CD4-positive, alpha-beta T cell treated with Interleukin-6 at 100 ng/mL for 8 hours (primary cell): ENCODE results near the gene FRG2B.
"Not testable (repeated sequence)": the region's sequence is repeated elsewhere in the genome, so short reads cannot be mapped to it uniquely, and the experiment has no call there.

Experiments
- DNase-seq: peaks from one replicate; pipeline ENCODE4 v3.0.0-alpha.2; 2020; ENCODE audit warnings: mixed read lengths, low spot score

FRG2B gene

DNA sequence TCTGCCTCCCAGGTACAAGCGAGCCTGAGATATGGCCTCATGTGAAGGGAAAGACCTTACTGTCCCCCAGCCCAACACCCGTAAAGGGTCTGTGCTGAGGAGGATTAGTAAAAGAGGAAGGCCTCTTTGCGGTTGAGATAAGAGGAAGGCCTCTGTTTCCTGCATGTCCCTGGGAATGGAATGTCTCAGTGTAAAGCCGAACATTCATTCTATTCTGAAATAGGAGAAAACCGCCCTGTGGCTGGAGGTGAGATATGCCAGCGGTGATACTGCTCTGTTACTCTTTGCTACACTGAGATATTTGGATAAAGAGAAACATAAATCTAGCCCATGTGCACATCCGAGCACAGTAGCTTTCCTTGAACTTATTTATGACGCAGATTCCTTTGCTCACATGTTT lies 26.7 kb downstream of the FRG2B start:
- not testable (repeated sequence) for DNase-seq

DNA sequence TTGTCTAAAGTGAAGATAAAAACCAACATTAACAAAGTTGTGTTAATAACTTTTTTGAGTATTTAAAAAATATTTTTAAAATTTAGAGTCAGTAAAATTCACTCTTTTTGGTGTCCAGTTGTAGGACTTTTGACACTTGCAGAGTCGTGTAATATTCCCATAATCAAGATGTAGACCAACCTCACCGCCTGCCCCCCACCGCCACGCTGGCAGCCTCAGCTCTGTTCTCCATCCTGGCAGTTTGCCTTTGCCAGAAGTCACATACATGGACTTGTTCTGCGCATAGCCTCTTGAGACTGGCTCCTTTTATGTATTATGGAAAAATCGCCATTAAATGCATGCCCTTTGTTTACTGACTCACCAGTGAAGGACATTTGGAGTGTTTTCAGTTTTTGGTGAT lies 33.9 kb downstream of the FRG2B start:
- DNase-seq: no peak

DNA sequence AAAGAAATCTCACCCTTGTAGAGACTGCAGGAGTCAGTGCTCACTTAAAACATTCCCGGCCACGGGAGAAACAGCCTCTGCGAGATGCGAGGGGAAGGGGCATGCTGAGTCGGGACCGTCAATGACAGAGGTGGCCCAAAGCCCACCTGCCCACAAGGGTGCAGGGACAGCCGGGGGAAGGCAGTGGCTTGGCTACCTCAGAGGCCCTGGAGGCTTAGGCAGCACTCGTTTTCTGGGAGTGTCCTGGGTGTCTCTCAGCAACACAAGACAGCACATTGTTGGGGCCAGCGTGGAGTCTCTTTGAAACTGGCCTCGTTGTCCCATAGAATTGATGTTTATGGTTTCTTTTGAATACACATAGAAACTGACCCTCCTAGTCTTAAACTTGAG lies 35.6 kb downstream of the FRG2B start:
- DNase-seq: no peak

DNA sequence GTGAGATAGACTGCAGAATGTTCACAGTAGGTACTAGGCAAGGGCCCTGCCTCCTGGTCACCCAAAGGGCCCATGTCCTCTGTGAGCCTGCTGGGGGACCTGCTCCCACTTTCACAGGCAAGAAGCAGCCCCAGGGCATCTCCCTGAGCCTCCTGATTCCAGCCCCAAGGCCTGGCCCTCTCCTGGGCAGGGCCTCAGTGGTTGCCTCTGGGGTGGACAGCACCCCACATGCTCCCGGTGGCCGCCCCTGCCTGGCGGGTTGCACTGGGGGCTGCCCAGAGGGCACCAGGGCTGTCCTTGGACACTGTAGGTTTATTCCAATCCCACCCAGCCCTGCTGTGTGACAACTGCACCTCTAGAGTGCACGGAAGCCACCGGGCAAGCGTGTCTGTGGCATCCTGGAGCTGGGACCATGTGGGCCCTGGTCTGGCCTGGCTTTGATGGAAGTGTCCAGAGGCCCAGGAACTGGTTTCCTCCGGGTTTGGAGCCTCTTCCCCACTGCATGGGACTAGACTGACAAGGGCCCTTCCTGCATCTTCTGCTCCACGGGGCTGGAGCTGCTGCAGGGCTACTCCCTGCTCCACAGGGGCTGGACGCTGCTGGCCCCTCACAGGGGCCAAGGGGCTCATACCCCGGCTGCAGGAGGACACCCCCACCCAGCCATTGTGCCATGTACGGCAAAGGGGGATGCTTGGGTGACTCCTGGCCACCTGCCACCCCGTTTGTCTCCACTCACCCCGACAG lies 36.2 kb downstream of the FRG2B start:
- DNase-seq: no peak

DNA sequence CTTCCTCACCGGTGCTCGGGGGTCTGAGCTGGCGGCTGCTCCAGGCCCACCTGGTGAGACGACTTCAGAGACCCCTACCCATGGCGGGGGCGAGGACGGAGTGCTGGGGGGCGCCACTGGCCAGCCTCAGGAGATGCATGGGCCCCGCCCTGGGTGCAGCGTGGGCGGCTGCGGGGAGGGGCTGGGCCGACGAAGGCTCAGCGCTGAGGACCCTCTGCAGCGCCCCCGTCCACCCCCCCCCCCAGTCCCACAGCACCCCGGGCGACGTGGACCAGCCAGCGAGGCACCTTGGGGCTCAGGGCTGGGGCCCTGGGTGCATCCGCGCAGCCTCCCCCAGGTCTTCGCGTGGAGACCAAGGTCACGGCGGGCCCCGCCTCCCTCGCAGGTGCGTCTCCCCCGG lies 49.6 kb downstream of the FRG2B start:
- not testable (repeated sequence) for DNase-seq
